Ovary (tissue), 9 donors: ENCODE results near the gene RRP1B. TPM values are rescaled to one million over a fixed set of nuclear protein-coding genes. Genes with fewer than 3 reads are reported as not detected.
A peak's percentile ranks its signal among the peaks of the same experiment; 100 is the strongest.

Source experiments
- DNase-seq, 5 donors: peaks; one replicate each; pipeline ENCODE4 v3.0.0-alpha.2; 2019 to 2020
- H3K27ac ChIP-seq, 2 donors: fragments of 200-600 bp; one replicate each; pipeline versions ENCODE4 v1.5.1 to v1.8.0; 2019 to 2022
- H3K27me3 ChIP-seq: fragments of 200-600 bp; one replicate; pipeline ENCODE4 v1.8.0; 2022
- H3K36me3 ChIP-seq: fragments of 200-600 bp; sonication (generic); one replicate; pipeline ENCODE4 v1.5.1; 2019
- H3K4me1 ChIP-seq: one replicate; pipeline ENCODE4 v1.8.1; 2013; ENCODE audit warnings: mild to moderate bottlenecking, moderate library complexity; ENCODE audit not compliant: insufficient read depth
- H3K4me3 ChIP-seq: fragments of 200-600 bp; sonication (generic); one replicate; pipeline ENCODE4 v1.5.1; 2017
- H3K9me3 ChIP-seq, 2 donors: fragments of 200-600 bp in 1 of 2; sonication (generic) in 1 of 2; one replicate each; pipeline versions ENCODE4 v1.5.1 to v1.8.1; 2013 to 2019; ENCODE audit warnings: mild to moderate bottlenecking in 1 of 2, moderate library complexity in 1 of 2
- CTCF ChIP-seq, 3 donors: fragments of 450-650 bp in 2 of 3; fragments of 200-600 bp in 1 of 3; IDR thresholded peaks; one replicate each; pipeline versions ENCODE4 v1.5.1 to v1.8.0; 2016 to 2022; ENCODE audit warnings: antibody characterized with exemption in 3 of 3, mild to moderate bottlenecking in 1 of 3
- EP300 ChIP-seq: sonication (generic); formaldehyde crosslinking; IDR thresholded peaks from one replicate; pipeline ENCODE4 v1.6.1; 2017; ENCODE audit warnings: antibody characterized with exemption
- POLR2A ChIP-seq: fragments of 450-650 bp; IDR thresholded peaks from one replicate; pipeline ENCODE4 v1.6.1; 2017; ENCODE audit warnings: antibody characterized with exemption, mild to moderate bottlenecking, moderate library complexity
- WGBS, 3 donors: extraction: QIAGEN DNeasy Blood & Tissue Kit in 1 of 3; methylation state at CpG; one replicate each; pipeline versions ENCODE4 v1.1.5 to v1.1.7; 2013 to 2017; 5-methylcytosine and 5-hydroxymethylcytosine counted together
- intact Hi-C, 4 donors: fragments of 100-400 bp; cut with DNase I; formaldehyde crosslinking; loops; one replicate each; pipeline versions ENCODE4 v1.11.0 to v1.15.1; 2022 to 2023
- polyA plus RNA-seq, 2 donors: library from polyadenylated mRNA; stranded (reverse); fragments of 200-250 nt in 1 of 2; fragments of 350-450 nt in 1 of 2; fragmentation: Illumina TruSeq in 1 of 2; extraction: RNeasy Lipid Tissue Mini Kit (QIAGEN cat#74804) in 1 of 2; gene quantifications; one replicate each; pipeline ENCODE4 v1.2.3, GENCODE V29; 2013 to 2014
- total RNA-seq, 7 donors: library from RNA; depleted of rRNA in 2 of 7; stranded (reverse); fragments of >200 nt in 2 of 7; fragmentation: NEBNext Ultra II Directional in 3 of 7; extraction: Animal tissue kit (Norgen Biotek cat#: 25700) in 3 of 7; gene quantifications; one replicate each; pipeline versions ENCODE4 v1.1.0 to v1.2.4, GENCODE V29; 2016 to 2023
- donor health status: DM: no; HTN: no; CAD: no; lungs with moderate emphysema.
- donor health status: DM: no; HTN: no; CAD: no.
- donor health status: Bipolar disorder and iron deficiency.
- donor health status: DM: yes; HTN: yes; CAD: no.
- donor health status: DM: no; HTN: no; CAD: no.
- donor health status: DM: yes; HTN: yes; CAD: no.

Gene RRP1B
- total and polyA plus RNA-seq, 9 donors = 11.3 to 31.8 (median 28.4) TPM

GRCh38 chr21:43654806-43655489 is 4.4 kb upstream of the RRP1B start:
- no peak for TF ChIP-seq EP300
- H3K9me3 ChIP-seq = no peaks in the 10 kb centered on the region
- DNase-seq = no peak
- H3K36me3 ChIP-seq = no peaks in the 10 kb centered on the region
- 86 to 91% (median 90%) methylated on average over 7 of the region's 7 CpGs for WGBS, 3 donors
- H3K27me3 ChIP-seq = no peaks in the 10 kb centered on the region
- no peak overlapping the region for H3K4me3 ChIP-seq
- H3K27ac ChIP-seq = no peak overlapping the region
- H3K4me1 ChIP-seq = no peaks in the 10 kb centered on the region
- intact Hi-C loops = loop anchor here in 1 of 4 donors (5.0 kb wide), 1 partner anchor 297 kb away; no protein-coding TSS in a partner anchor

DNA sequence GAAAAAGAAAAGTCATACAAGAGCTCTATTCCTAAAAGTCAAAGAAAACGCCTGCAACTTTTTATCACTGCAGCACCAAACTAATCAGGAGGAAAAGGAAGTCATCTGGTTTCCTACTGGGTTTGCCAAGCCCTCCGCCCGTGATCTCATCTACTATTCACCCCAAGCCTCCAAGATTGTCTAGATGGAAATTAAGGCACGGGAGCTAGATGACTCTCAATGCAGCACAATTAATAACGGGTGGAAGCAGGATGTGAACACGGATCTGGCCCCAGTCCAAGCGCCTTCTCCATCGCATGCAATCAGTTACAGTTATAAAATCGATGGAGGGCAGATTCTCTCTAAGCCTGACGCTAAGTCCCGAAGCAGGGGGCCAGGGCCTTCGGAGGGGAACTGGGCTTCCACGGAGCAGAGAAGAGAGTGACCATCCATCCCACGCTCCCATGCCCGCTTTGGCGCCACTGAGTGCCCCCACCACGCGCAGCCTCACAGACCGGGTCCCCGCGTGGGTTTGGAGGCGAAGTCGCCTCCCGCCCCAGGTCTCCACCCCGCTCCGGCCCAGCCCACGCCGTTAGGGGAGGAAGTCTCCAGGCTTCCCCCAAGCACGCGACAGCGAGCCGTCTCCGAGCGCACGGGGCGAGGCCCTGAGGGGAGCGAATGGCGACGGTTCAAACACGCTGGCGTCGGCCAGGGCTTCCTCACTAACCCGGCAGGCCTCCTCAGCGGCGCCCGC is 1.8 kb upstream of the RRP1B start:
- Histone ChIP-seq H3K36me3 (no peaks in the 10 kb centered on the region), H3K4me3 (no peak overlapping the region), H3K4me1 (no peaks in the 10 kb centered on the region), H3K27me3 (no peaks in the 10 kb centered on the region), H3K9me3 (no peaks in the 10 kb centered on the region), H3K27ac (no peak overlapping the region)
- intact Hi-C loops = loop anchor here in 1 of 4 donors (5.0 kb wide), 1 partner anchor 295 kb away; no protein-coding TSS in a partner anchor
- 86 to 88% (median 88%) methylated on average over 46 of the region's 46 CpGs for WGBS, 3 donors
- DNase-seq = peak; percentile 25 to 48 (median 44)
- TF ChIP-seq EP300 (no peak), POLR2A (no peak), CTCF (IDR thresholded peaks at IDR 0.05) (no peak)

GRCh38 chr21:43658088-43658741 is 1.1 kb upstream of the RRP1B start:
- Histone ChIP-seq H3K4me1 (no peaks in the 10 kb centered on the region), H3K27ac (peak overlapping the region in 1 of 2 donors; percentile 87), H3K36me3 (no peaks in the 10 kb centered on the region), H3K27me3 (no peaks in the 10 kb centered on the region), H3K4me3 (no peak overlapping the region), H3K9me3 (no peaks in the 10 kb centered on the region)
- TF ChIP-seq CTCF (IDR thresholded peaks at IDR 0.05) = no peak
- TF ChIP-seq POLR2A = no peak
- no peak for TF ChIP-seq EP300
- intact Hi-C loops = loop anchor here in 1 of 4 donors (5.0 kb wide), 1 partner anchor 294 kb away; no protein-coding TSS in a partner anchor
- peak in 2 of 5 donors; percentile 21 to 32 for DNase-seq
- 94 to 95% (median 94%) methylated on average over 48 of the region's 48 CpGs for WGBS, 3 donors

GRCh38 chr21:43658769-43659135 is 608 bp upstream of the RRP1B start:
- H3K27ac ChIP-seq = peak overlapping the region in 1 of 2 donors; percentile 87
- intact Hi-C loops = loop anchor here in 1 of 4 donors (5.0 kb wide), 1 partner anchor 294 kb away; no protein-coding TSS in a partner anchor
- DNase-seq = peak in 4 of 5 donors; percentile 32 to 68 (median 54)
- H3K4me1 ChIP-seq = no peaks in the 10 kb centered on the region
- H3K36me3 ChIP-seq = no peaks in the 10 kb centered on the region
- WGBS, 3 donors = 69 to 79% (median 79%) methylated on average over 23 of the region's 23 CpGs
- H3K4me3 ChIP-seq = peak overlapping the region; percentile 59
- no peaks in the 10 kb centered on the region for H3K27me3 ChIP-seq
- TF ChIP-seq EP300 (no peak), POLR2A (no peak), CTCF (IDR thresholded peaks at IDR 0.05) (no peak)
- H3K9me3 ChIP-seq = no peaks in the 10 kb centered on the region
